ENCODE results near the gene TRAF3IP3.
A peak's percentile ranks its signal among the peaks of the same experiment; 100 is the strongest.

Gene TRAF3IP3

GRCh38 chr1:209742409-209743144 lies 13.3 kb upstream of the TRAF3IP3 start:
- TF ChIP-seq CTCF (IDR thresholded peaks at IDR 0.05; ENCODE audit: borderline replicate concordance, control extremely low read depth, extremely low read depth, insufficient read depth, missing control alignments), result no peak
- in situ Hi-C loops (cut with MboI; ENCODE audit: low sequenced_read_pairs, unreplicated experiment), result no loop called here
- DNase-seq (ENCODE audit: low spot score), result no peak

- DNase-seq (ENCODE audit: low spot score), result no peak
- TF ChIP-seq CTCF (IDR thresholded peaks at IDR 0.05; ENCODE audit: borderline replicate concordance, control extremely low read depth, extremely low read depth, insufficient read depth, missing control alignments), result no peak
- in situ Hi-C loops (cut with MboI; ENCODE audit: low sequenced_read_pairs, unreplicated experiment), result no loop called here
Observed at GRCh38 chr1:209743145-209743482, 12.7 kb upstream of the TRAF3IP3 start.

GRCh38 chr1:209746451-209747165 lies 9.2 kb upstream of the TRAF3IP3 start:
- in situ Hi-C loops (cut with MboI; ENCODE audit: low sequenced_read_pairs, unreplicated experiment), result no loop called here
- DNase-seq (ENCODE audit: low spot score), result no peak
- no peak for TF ChIP-seq CTCF (IDR thresholded peaks at IDR 0.05; ENCODE audit: borderline replicate concordance, control extremely low read depth, extremely low read depth, insufficient read depth, missing control alignments)

- peak; percentile 82 for DNase-seq (ENCODE audit: low spot score)
- peak; percentile 87 for TF ChIP-seq CTCF (IDR thresholded peaks at IDR 0.05; ENCODE audit: borderline replicate concordance, control extremely low read depth, extremely low read depth, insufficient read depth, missing control alignments)
- in situ Hi-C loops (cut with MboI; ENCODE audit: low sequenced_read_pairs, unreplicated experiment), result no loop called here
Observed at GRCh38 chr1:209747580-209748262, 8.1 kb upstream of the TRAF3IP3 start.

- DNase-seq (ENCODE audit: low spot score), result no peak
- no peak for TF ChIP-seq CTCF (IDR thresholded peaks at IDR 0.05; ENCODE audit: borderline replicate concordance, control extremely low read depth, extremely low read depth, insufficient read depth, missing control alignments)
Observed at GRCh38 chr1:209748620-209749019, 7.2 kb upstream of the TRAF3IP3 start.

GRCh38 chr1:209749205-209749604 lies 6.6 kb upstream of the TRAF3IP3 start:
- in situ Hi-C loops (cut with MboI; ENCODE audit: low sequenced_read_pairs, unreplicated experiment), result no loop called here
- no peak for DNase-seq (ENCODE audit: low spot score)
- no peak for TF ChIP-seq CTCF (IDR thresholded peaks at IDR 0.05; ENCODE audit: borderline replicate concordance, control extremely low read depth, extremely low read depth, insufficient read depth, missing control alignments)

More at GRCh38 chr1:209748620-209749019, 7.2 kb upstream of the TRAF3IP3 start:
- in situ Hi-C loops (cut with MboI; ENCODE audit: low sequenced_read_pairs, unreplicated experiment), result no loop called here

Data from GM13976 (cell line).